Panc1 (cell line): Measurements from ENCODE around the gene APOF. TPM values are rescaled to one million over a fixed set of nuclear protein-coding genes. Genes with fewer than 3 reads are reported as not detected.
"Not testable (repeated sequence)": the region's sequence is repeated elsewhere in the genome, so short reads cannot be mapped to it uniquely, and the experiment has no call there.

Source experiments
- ATAC-seq: fragments of 200-7000 bp; cut with Tn5 transposase; 2 replicates; pipeline ENCODE4 v1.9.1; 2020; ENCODE audit warnings: mild to moderate bottlenecking, moderate library complexity
- BruUV-seq: library from RNA; stranded (reverse); fragments of 400-500 nt; replicated peaks from 2 replicates; lab custom pipeline; 2021; lab: Mats Ljungman, UMichigan
- CTCF ChIA-PET: fragments of 300-600 bp; sonication (Branson Sonifier 250); formaldehyde crosslinking; loops from one replicate; lab custom pipeline; 2022; ENCODE audit warnings: antibody characterized with exemption; lab: Charles Lee
- POLR2A ChIA-PET: fragments of 300-600 bp; sonication (Branson Sonifier 250); formaldehyde crosslinking; loops from one replicate; lab custom pipeline; 2022; ENCODE audit warnings: antibody characterized with exemption; lab: Charles Lee
- DNase-seq: peaks from one replicate; pipeline ENCODE4 v3.0.0-alpha.2; 2010; ENCODE audit warnings: low read depth, low spot score
- H3K27ac ChIP-seq: 2 replicates; pipeline ENCODE4 v1.5.1; 2011; ENCODE audit warnings: mild to moderate bottlenecking, low read length, inconsistent platforms
- H3K27me3 ChIP-seq: fragments of 200-500 bp; sonication (Bioruptor generic); 2 replicates; pipeline ENCODE4 v1.6.0; 2014; ENCODE audit warnings: low read length, inconsistent platforms; ENCODE audit not compliant: control insufficient read depth, insufficient read depth
- H3K36me3 ChIP-seq: fragments of 200-500 bp; sonication (Bioruptor generic); 2 replicates; pipeline ENCODE4 v1.5.1; 2014; ENCODE audit warnings: inconsistent platforms, mild to moderate bottlenecking, low read length, moderate library complexity; ENCODE audit not compliant: control insufficient read depth, insufficient read depth
- H3K4me1 ChIP-seq: 2 replicates; pipeline ENCODE4 v1.5.1; 2011; ENCODE audit warnings: inconsistent platforms, mild to moderate bottlenecking, low read length, moderate library complexity; ENCODE audit not compliant: control insufficient read depth, insufficient read depth
- H3K4me3 ChIP-seq, 2 experiments: 2 replicates each; pipeline ENCODE4 v1.5.1; 2011 to 2012; ENCODE audit warnings: low read depth in 2 of 2, low read length in 2 of 2, mild to moderate bottlenecking in 2 of 2, inconsistent platforms in 1 of 2, moderate library complexity in 1 of 2
- H3K9me3 ChIP-seq: fragments of 200-500 bp; sonication (Bioruptor generic); 2 replicates; pipeline ENCODE4 v1.5.1; 2014; ENCODE audit warnings: low read depth, mild to moderate bottlenecking, inconsistent platforms, low read length, moderate library complexity; ENCODE audit not compliant: control insufficient read depth, insufficient read depth
- POLR2AphosphoS5 ChIP-seq: IDR thresholded peaks from 2 replicates; pipeline ENCODE4 v1.6.1; 2012; ENCODE audit warnings: mild to moderate bottlenecking, low read depth, low read length, moderate library complexity
- REST ChIP-seq, 2 experiments: IDR thresholded peaks; 2 replicates each; pipeline ENCODE4 v1.6.1; 2011 to 2012; ENCODE audit warnings: low read depth in 2 of 2, control low read depth in 1 of 2, low read length in 1 of 2, mild to moderate bottlenecking in 1 of 2, moderate library complexity in 1 of 2; ENCODE audit not compliant: insufficient read depth in 1 of 2
- SIN3A ChIP-seq: IDR thresholded peaks from 2 replicates; pipeline ENCODE4 v1.6.1; 2012; ENCODE audit warnings: low read depth, mild to moderate bottlenecking, low read length, moderate library complexity, borderline replicate concordance; ENCODE audit not compliant: insufficient read depth
- TCF7L2 ChIP-seq: IDR thresholded peaks from 2 replicates; pipeline ENCODE4 v1.6.1; 2011; ENCODE audit warnings: mild to moderate bottlenecking, low read depth, low read length, inconsistent platforms
- in situ Hi-C: cut with HindIII; loops from 2 replicates; pipeline ENCODE4 v1.10.0; 2016; ENCODE audit warnings: low sequenced_read_pairs, low pct_unique_long_range_greater_than_20kb
- intact Hi-C: fragments of 100-400 bp; cut with micrococcal nuclease; formaldehyde crosslinking; loops from one replicate; pipeline ENCODE4 v1.10.0; 2022; ENCODE audit not compliant: unreplicated experiment
- total RNA-seq: library from RNA; stranded (reverse); gene quantifications from one replicate; pipeline ENCODE4 v1.2.1, GENCODE V29; 2021; ENCODE audit not compliant: unreplicated experiment
- TF ChIP-seq, protein P1 (sequence below): fragments of 450-650 bp; IDR thresholded peaks from 2 replicates; pipeline ENCODE4 v1.5.1; 2017; ENCODE audit warnings: mild to moderate bottlenecking

Gene APOF
- total RNA-seq, 1 experiment from 2014 or later, result 0.10 TPM

- H3K27me3 ChIP-seq, CTCF ChIA-PET, BruUV-seq, DNase-seq, H3K9me3 ChIP-seq, H3K4me3 ChIP-seq, H3K4me1 ChIP-seq, ATAC-seq, POLR2A ChIA-PET, H3K36me3 ChIP-seq, intact Hi-C loops, H3K27ac ChIP-seq, in situ Hi-C loops: not testable (repeated sequence)
Measured at GRCh38 chr12:56401125-56401524, 38.5 kb upstream of the APOF start.

GRCh38 chr12:56399466-56399865 is 36.8 kb upstream of the APOF start:
- intact Hi-C loops, result not testable (repeated sequence)

DNA sequence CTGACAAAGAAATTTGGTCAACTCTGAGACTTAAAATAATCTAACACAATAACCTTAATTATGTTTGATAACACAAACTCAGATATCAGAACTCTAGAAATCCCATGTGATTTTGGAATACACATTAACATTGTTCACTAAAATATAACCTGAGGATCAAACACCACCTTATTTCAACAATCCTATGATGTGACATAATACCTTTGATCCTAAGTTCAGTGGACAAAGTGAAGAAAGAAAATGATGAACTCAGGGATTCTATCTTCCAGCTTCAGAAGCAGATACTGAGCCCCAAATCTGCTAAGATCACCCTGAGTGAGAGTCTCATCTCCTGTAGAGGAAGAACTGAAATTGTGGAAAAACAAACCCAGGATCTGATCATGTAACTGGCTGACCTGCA is 35.7 kb upstream of the APOF start:
- TF ChIP-seq TCF7L2, result no peak
- no peak for TF ChIP-seq SIN3A
- TF ChIP-seq REST (IDR thresholded peaks at IDR 0.05; ENCODE audit: insufficient read depth in 1 of 2, low read depth in 2 of 2, low read length in 1 of 2), result no peak
- no peak for TF ChIP-seq POLR2AphosphoS5
- TF ChIP-seq, protein P1, sequence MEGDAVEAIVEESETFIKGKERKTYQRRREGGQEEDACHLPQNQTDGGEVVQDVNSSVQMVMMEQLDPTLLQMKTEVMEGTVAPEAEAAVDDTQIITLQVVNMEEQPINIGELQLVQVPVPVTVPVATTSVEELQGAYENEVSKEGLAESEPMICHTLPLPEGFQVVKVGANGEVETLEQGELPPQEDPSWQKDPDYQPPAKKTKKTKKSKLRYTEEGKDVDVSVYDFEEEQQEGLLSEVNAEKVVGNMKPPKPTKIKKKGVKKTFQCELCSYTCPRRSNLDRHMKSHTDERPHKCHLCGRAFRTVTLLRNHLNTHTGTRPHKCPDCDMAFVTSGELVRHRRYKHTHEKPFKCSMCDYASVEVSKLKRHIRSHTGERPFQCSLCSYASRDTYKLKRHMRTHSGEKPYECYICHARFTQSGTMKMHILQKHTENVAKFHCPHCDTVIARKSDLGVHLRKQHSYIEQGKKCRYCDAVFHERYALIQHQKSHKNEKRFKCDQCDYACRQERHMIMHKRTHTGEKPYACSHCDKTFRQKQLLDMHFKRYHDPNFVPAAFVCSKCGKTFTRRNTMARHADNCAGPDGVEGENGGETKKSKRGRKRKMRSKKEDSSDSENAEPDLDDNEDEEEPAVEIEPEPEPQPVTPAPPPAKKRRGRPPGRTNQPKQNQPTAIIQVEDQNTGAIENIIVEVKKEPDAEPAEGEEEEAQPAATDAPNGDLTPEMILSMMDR, result no peak
- intact Hi-C loops, result no loop called here
- H3K27me3 ChIP-seq, result no peaks in the 10 kb centered on the region
- no peak for ATAC-seq
- ChIA-PET CTCF (no interaction called here), POLR2A (no interaction called here)
- in situ Hi-C loops, result no loop called here
- BruUV-seq, result no TSS peak
- DNase-seq, result no peak
- peaks cover 2% of the 10 kb centered on the region; the same call in 1 of the 2 replicates for H3K9me3 ChIP-seq
- no peak overlapping the region for H3K4me3 ChIP-seq
- no peak overlapping the region for H3K27ac ChIP-seq
- H3K36me3 ChIP-seq, result no peaks in the 10 kb centered on the region
- H3K4me1 ChIP-seq, result no peaks in the 10 kb centered on the region

More at GRCh38 chr12:56399466-56399865, 36.8 kb upstream of the APOF start:
- H3K27me3 ChIP-seq, BruUV-seq, DNase-seq, POLR2A ChIA-PET, in situ Hi-C loops, H3K36me3 ChIP-seq, H3K27ac ChIP-seq, ATAC-seq, CTCF ChIA-PET, H3K4me1 ChIP-seq, H3K4me3 ChIP-seq, H3K9me3 ChIP-seq: not testable (repeated sequence)
